Right atrium auricular region (tissue), 2 donors: ENCODE results near the gene ZG16B. TPM values are rescaled to one million over a fixed set of nuclear protein-coding genes. Genes with fewer than 3 reads are reported as not detected.

ENCODE experiments used
- DNase-seq: peaks from one replicate; pipeline ENCODE4 v3.0.0-alpha.2; 2019; ENCODE audit warnings: low spot score
- H3K27ac ChIP-seq, 2 donors: fragments of 200-600 bp; sonication (generic); 1 replicate in 1 of 2; 2 replicates in 1 of 2; pipeline ENCODE4 v1.5.1; 2016 to 2019
- H3K27me3 ChIP-seq, 2 donors: fragments of 200-600 bp; sonication (generic); one replicate each; pipeline versions ENCODE4 v1.5.1 to v1.6.0; 2017 to 2019
- H3K36me3 ChIP-seq: fragments of 200-600 bp; sonication (generic); one replicate; pipeline ENCODE4 v1.5.1; 2016
- H3K4me1 ChIP-seq, 2 donors: fragments of 200-600 bp; sonication (generic); one replicate each; pipeline versions ENCODE4 v1.5.1 to v1.6.0; 2017 to 2019
- H3K4me3 ChIP-seq, 2 donors: fragments of 200-600 bp; sonication (generic); 1 replicate in 1 of 2; 2 replicates in 1 of 2; pipeline ENCODE4 v1.5.1; 2017 to 2019; ENCODE audit warnings: mild to moderate bottlenecking in 1 of 2, moderate library complexity in 1 of 2
- H3K9me3 ChIP-seq, 2 donors: fragments of 200-600 bp; sonication (generic); one replicate each; pipeline ENCODE4 v1.5.1; 2019
- total RNA-seq, 2 donors: library from RNA; depleted of rRNA; stranded (reverse); fragments of >200 nt; gene quantifications; one replicate each; pipeline ENCODE4 v1.1.0, GENCODE V29; 2016
- TF ChIP-seq, protein P1 (sequence below), 2 donors: fragments of 200-600 bp; sonication (generic); IDR thresholded peaks; one replicate each; pipeline ENCODE4 v1.5.1; 2019; ENCODE audit warnings: antibody characterized with exemption in 2 of 2

ZG16B gene
- total RNA-seq, 2 donors from 2014 or later, result 0.79 TPM; not detected in 1

DNA sequence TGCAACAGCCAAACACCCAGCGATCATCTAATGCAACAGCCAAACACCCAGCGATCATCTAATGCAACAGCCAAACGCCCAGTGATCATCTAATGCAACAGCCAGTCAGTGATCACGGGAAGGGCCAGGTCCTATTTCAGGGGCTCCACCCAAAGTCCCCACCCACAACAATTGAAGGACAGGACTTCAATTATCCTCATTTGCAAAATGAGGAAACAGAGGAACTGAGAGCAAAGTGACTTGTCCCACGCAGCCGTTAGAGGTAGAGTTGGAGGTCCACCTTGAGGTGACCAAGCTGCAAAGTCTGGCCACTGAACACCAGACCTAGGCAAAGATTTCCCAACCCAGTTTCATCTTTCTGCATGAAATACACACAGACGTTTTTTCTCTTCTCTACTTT lies 3.7 kb downstream of the ZG16B start:
- DNase-seq, result no peak
- no peaks in the 10 kb centered on the region for H3K36me3 ChIP-seq
- H3K9me3 ChIP-seq, result no peaks in the 10 kb centered on the region
- TF ChIP-seq, protein P1, sequence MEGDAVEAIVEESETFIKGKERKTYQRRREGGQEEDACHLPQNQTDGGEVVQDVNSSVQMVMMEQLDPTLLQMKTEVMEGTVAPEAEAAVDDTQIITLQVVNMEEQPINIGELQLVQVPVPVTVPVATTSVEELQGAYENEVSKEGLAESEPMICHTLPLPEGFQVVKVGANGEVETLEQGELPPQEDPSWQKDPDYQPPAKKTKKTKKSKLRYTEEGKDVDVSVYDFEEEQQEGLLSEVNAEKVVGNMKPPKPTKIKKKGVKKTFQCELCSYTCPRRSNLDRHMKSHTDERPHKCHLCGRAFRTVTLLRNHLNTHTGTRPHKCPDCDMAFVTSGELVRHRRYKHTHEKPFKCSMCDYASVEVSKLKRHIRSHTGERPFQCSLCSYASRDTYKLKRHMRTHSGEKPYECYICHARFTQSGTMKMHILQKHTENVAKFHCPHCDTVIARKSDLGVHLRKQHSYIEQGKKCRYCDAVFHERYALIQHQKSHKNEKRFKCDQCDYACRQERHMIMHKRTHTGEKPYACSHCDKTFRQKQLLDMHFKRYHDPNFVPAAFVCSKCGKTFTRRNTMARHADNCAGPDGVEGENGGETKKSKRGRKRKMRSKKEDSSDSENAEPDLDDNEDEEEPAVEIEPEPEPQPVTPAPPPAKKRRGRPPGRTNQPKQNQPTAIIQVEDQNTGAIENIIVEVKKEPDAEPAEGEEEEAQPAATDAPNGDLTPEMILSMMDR (IDR thresholded peaks at IDR 0.05), result no peak
- peaks cover 0 to 12% of the 10 kb centered on the region in 2 donors for H3K4me1 ChIP-seq
- no peak overlapping the region for H3K4me3 ChIP-seq
- H3K27me3 ChIP-seq, result no peaks in the 10 kb centered on the region
- no peak overlapping the region for H3K27ac ChIP-seq

DNA sequence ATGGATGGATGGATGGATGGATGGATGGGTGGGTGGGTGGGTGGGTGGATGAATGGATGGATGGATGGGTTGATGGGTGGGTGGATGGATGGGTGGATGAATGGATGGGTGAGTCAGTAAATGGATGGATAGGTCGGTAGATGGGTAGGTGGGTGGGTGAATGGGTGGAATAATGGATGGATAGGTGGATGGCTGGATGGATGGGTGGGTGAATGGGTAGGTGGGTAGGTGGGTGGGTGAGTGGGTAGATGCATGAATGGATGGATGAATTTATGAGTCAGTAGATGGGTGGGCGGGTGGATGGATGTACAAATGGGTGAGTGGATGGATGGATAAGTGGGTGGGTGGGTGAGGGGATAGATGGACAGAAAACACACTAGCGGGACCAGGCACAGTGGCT lies 4.9 kb downstream of the ZG16B start:
- TF ChIP-seq, protein P1 (IDR thresholded peaks at IDR 0.05), result no peak
- H3K4me3 ChIP-seq, result no peak overlapping the region
- H3K27ac ChIP-seq, result no peak overlapping the region
- H3K36me3 ChIP-seq, result no peaks in the 10 kb centered on the region
- H3K4me1 ChIP-seq, result peaks cover 0 to 12% of the 10 kb centered on the region in 2 donors
- no peaks in the 10 kb centered on the region for H3K27me3 ChIP-seq
- H3K9me3 ChIP-seq, result no peaks in the 10 kb centered on the region
- DNase-seq, result no peak

DNA sequence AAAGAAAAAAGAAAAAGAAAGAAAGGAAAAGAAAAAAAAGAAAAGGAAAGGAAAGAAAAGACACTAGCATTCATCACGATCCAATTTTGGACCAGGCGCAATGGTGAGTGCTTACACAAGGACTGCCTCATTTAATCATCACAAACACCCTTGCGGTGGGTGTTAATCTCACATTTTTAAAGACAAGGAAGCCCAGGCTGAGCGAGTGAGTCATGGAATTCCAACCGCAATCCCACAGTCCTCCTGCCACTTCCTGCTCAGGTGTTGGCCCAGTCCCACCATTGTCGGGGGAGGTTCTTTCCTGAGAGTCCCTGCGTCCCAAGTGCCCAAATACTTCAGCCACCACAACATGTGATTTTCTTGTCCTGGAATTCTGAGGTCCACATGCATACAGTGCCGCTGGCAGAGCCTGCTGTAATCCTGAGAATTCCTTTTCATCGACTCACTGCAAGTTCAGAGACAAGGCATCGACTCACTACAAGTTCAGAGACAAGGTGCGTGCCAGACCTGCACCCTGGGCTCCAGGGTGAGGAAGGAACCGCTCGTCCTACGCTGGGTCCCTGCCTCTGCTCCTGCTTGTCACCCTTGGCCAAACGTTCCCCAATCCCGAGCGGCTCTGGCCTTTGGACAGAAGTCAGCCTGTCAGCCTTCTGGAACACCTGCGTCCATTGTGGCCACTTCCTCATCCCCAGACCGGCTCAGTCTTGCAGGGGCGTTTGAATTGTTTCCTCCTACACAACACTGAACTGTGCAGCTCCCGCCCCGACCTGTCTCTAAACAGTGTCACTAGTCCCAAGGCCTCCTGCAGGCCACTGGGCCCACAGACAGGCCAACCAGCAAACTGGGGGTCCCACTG lies 5.8 kb downstream of the ZG16B start:
- Histone ChIP-seq H3K27me3 (no peaks in the 10 kb centered on the region), H3K4me3 (no peak overlapping the region), H3K9me3 (no peaks in the 10 kb centered on the region), H3K36me3 (no peaks in the 10 kb centered on the region), H3K27ac (no peak overlapping the region), H3K4me1 (peaks cover 0 to 12% of the 10 kb centered on the region in 2 donors)
- TF ChIP-seq, protein P1 (IDR thresholded peaks at IDR 0.05), result no peak
- DNase-seq, result no peak

DNA sequence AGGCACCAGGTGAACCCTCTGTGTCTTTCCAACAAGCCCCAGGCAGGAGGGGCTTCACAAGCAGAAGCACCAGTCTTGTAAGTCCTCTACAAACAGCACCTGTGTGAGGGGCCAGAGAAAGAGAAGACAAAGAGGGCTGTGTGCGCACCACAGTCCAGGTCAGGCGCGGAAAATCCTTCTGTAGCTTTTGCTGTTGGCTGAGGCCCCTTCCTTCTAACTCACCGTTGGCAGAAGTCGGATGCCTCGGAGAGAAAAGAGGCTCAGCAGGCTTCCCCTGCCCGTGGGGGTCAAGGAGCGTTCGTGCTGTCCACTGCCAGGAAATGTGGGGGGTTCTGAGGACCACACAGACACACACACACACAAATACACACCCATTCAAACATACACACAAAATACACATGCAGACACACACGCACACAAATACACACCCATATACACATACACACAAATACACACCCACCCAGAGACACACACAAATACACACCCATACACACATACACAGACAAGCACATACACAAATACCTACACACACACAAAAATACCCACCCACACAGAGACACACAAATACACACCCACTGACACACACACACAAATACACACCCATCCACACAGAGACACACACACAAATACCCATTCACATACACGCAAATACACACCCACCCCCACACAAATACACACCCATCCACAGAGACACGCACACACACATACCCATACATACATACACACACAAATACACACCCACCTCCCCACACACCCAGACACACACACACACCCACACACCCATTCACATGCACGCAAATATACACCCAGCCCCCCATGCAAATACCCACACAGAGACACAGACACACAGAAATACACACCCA lies 6.8 kb downstream of the ZG16B start:
- H3K27me3 ChIP-seq, result no peaks in the 10 kb centered on the region

DNA sequence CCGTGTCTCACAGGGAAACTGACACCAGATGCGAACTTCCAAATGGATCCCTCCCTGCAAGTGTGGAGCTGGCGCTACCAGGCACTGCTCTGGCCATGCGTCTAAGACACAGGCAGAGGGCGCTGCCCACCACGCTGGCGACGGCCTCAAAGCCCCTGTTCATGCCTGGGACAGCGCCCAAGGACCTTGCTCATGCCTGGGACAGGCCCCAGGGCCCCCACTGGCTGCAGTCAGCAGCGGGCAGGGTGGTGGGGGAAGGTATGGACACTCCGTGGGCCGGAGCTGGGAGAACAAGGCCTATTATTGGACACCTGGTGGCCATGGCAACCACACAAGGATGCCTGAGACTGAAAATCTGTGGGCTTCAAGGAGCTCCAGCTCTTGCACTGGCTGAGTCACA lies 8.8 kb downstream of the ZG16B start:
- Histone ChIP-seq H3K27ac (no peak overlapping the region), H3K27me3 (no peaks in the 10 kb centered on the region), H3K4me3 (no peak overlapping the region), H3K4me1 (peaks cover 0 to 26% of the 10 kb centered on the region in 2 donors), H3K9me3 (no peaks in the 10 kb centered on the region), H3K36me3 (no peaks in the 10 kb centered on the region)
- TF ChIP-seq, protein P1 (IDR thresholded peaks at IDR 0.05), result peak; percentile 40 to 74
- no peak for DNase-seq

More for the DNA sequence above, 6.8 kb downstream of the ZG16B start:
- TF ChIP-seq, protein P1 (IDR thresholded peaks at IDR 0.05), result no peak
- H3K36me3 ChIP-seq, result no peaks in the 10 kb centered on the region
- no peak overlapping the region for H3K4me3 ChIP-seq
- peaks cover 0 to 18% of the 10 kb centered on the region in 2 donors for H3K4me1 ChIP-seq
- no peak for DNase-seq
- H3K27ac ChIP-seq, result no peak overlapping the region
- H3K9me3 ChIP-seq, result no peaks in the 10 kb centered on the region
